Urinary bladder (tissue), 4 donors: ENCODE measurements around the gene NUTM2F. TPM values are rescaled to one million over a fixed set of nuclear protein-coding genes. Genes with fewer than 3 reads are reported as not detected.
"Not testable (repeated sequence)": the region's sequence is repeated elsewhere in the genome, so short reads cannot be mapped to it uniquely, and the experiment has no call there.

ENCODE experiments used
- DNase-seq: peaks from one replicate; pipeline ENCODE4 v3.0.0-alpha.2; 2015; ENCODE audit errors: extremely low spot score
- H3K27ac ChIP-seq: one replicate; pipeline ENCODE4 v1.5.1; 2013; ENCODE audit warnings: low read depth, mild to moderate bottlenecking, moderate library complexity
- H3K36me3 ChIP-seq: one replicate; pipeline ENCODE4 v1.6.1; 2013; ENCODE audit warnings: mild to moderate bottlenecking, moderate library complexity; ENCODE audit not compliant: insufficient read depth
- H3K4me1 ChIP-seq: one replicate; pipeline ENCODE4 v1.6.1; 2013; ENCODE audit warnings: mild to moderate bottlenecking, moderate library complexity; ENCODE audit not compliant: insufficient read depth
- H3K4me3 ChIP-seq: one replicate; pipeline ENCODE4 v1.5.1; 2013; ENCODE audit warnings: low read depth, low read length
- WGBS: extraction: QIAGEN DNeasy Blood & Tissue Kit; methylation state at CpG from one replicate; pipeline ENCODE4 v1.1.7; 2013; 5-methylcytosine and 5-hydroxymethylcytosine counted together
- polyA plus RNA-seq: library from polyadenylated mRNA; stranded (reverse); fragments of 200-250 nt; gene quantifications from one replicate; pipeline ENCODE4 v1.2.3, GENCODE V29; 2013
- total RNA-seq: library from RNA; depleted of rRNA; stranded (reverse); fragments of >200 nt; gene quantifications from one replicate; pipeline ENCODE4 v1.2.3, GENCODE V29; 2014
- donor health status: healthy with polysubstance abuse.
- donor health status: healthy.

Gene NUTM2F
- total and polyA plus RNA-seq, 2 donors = not detected

DNA sequence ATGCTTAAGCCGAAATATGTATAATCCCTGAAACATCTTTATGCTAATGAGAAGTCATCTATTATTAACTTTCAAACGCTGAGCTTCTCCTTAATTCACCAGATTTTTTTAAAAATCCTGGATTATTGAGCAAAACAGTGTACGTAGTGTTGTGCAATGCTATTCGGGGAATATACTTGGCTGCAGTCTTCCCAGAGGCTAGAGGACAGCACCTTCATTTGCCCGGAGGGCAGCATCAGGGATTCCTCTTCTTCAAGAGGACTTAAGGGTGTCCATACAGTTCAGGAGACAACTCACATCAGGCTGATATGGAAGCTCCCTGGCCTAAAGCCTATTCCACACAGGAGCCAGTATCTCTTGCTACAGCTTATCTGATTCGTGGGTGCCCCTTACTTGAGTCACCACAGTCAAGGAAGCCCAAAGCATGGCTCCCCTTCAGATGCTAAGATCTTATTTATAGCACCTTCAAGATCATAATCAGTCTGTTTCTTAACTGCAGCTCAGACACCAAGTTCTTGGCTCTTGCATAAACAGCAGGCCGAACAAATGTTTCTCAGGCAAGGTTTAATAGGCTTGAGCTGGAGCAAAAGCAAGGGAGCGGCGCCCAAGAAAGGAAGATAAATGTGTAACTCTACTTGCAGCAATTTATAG lies 29.4 kb downstream of the NUTM2F start:
- DNase-seq = peak; percentile 40
- H3K27ac ChIP-seq = no peak overlapping the region

DNA sequence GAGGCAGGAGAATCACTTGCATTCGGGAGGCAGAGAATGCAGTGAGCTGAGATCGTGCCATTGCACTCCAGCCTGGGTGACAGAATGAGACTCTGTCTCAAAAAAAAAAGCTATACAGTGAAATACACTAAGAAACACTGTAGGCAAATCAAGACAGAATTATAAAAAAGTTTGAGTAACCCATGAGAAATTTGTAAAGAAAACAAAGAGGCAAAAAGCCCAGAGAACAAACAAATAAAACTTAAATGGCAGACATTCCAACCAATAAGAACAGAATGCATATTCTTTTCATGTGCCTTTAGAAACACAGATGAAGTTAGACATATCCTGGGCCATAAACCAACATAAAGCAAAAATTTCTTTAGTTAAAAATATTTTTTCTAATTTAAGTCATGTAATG lies 38.8 kb downstream of the NUTM2F start:
- WGBS = 85% methylated on average over 2 of the region's 2 CpGs
- Histone ChIP-seq H3K36me3 (no peaks in the 10 kb centered on the region), H3K4me1 (no peaks in the 10 kb centered on the region), H3K27ac (no peak overlapping the region), H3K4me3 (no peak overlapping the region)
- DNase-seq = no peak

More for the DNA sequence above, 29.4 kb downstream of the NUTM2F start:
- Histone ChIP-seq H3K36me3 (no peaks in the 10 kb centered on the region), H3K4me1 (no peaks in the 10 kb centered on the region), H3K4me3 (no peak overlapping the region)
- 43% methylated on average over 9 of the region's 9 CpGs for WGBS

DNA sequence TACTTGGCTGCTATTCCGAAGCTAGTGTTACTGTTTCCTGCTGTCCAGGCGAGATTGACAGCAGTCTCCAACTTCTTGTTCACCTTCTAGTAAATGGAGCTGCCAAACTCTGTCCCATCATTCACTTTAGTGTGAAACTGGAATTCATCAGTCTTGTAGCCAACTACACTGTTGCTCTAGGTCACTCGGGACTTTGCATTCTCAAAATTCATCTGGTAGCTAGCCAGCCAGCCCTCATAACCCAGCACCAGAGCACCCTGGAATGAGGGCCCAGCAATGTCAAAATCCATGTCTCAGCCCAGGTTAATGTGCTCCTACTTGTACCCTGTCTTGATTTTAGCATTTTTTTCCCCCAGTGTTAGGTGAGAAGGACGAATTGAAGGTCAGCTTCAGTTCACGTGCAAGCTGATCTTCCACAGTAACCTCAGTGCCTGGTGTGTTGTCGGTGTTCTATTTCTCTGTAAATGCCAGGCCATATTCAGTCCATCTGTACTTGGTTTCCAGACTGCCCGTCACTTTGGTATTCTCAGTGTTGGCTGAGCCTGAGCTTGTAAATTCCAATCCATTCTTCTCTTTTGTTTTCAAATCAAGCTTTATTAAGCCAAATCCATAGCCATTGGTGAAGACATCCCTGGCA lies 40.4 kb downstream of the NUTM2F start:
- no peak overlapping the region for H3K4me3 ChIP-seq
- H3K36me3 ChIP-seq = no peaks in the 10 kb centered on the region
- 60% methylated on average over 7 of the region's 7 CpGs for WGBS
- H3K27ac ChIP-seq = no peak overlapping the region
- no peak for DNase-seq
- no peaks in the 10 kb centered on the region for H3K4me1 ChIP-seq

DNA sequence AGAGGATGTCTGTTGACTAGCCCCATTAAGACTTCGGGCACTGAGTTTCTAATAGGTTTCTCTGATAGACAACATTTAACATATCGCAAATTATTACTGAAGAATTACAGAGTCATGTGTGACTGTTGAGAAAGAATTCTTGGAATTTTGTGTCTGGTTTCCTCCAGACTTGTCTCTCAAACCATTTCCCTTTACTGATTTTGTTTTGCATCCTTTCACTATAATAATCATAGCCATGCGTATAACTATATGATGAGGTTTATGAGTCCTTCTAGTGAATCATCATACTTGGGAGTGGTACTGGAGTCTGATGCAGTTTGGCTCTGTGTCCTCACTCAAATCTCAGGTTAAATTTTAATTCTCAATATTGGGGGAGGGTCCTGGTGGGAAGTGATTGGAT lies 42.3 kb downstream of the NUTM2F start:
- Histone ChIP-seq H3K36me3 (no peaks in the 10 kb centered on the region), H3K4me1 (no peaks in the 10 kb centered on the region), H3K27ac (no peak overlapping the region), H3K4me3 (no peak overlapping the region)
- DNase-seq = no peak
- 95% methylated on average over 3 of the region's 3 CpGs for WGBS

DNA sequence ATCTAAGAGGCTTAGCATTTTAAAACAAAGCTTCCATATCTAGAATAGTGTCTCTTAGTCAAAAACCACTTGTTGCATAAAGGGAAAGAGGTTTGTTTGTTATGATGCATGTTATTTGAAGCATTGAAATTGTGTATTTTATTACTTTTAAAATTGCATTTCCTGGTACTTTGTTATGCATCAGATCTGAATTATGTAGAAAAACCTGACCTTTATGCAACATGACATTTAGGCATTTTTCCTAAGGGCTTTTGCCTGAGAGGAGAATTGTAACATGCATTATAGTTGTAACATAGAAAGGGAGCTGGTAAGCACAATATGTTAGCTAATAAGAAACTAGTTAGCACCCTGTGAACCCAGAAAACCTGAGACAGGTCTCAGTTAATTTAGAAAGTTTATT lies 47.3 kb downstream of the NUTM2F start:
- no peak overlapping the region for H3K4me3 ChIP-seq
- H3K27ac ChIP-seq = no peak overlapping the region
- peaks cover 3% of the 10 kb centered on the region for H3K36me3 ChIP-seq
- DNase-seq = no peak
- H3K4me1 ChIP-seq = no peaks in the 10 kb centered on the region

DNA sequence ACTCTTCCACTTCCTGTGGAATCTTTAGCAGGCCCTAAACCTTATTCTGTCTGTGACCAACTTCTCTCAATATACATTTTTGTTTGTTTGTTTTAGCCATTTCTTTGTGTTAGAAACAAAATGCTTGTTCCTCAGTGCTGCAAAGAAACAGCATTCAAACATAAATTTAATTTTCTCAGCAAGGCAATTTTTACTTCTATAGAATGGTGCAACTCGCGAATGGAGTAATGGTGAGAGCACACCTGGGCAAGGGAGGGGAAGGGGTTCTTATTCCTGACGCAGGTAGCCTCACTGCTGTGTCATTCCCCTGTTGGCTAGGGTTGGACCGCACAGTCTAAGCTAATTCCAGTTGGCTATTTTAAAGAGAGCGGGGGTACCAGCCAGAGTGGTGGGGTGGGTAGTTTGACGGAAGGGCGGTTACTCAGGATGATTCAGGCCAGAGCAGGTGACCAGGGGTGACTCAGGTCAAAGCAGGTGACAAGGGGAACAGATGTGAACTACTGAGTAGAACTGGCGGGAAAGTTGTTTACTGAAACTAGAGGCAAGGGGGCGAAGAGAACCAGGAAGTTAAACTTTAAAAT lies 47.9 kb downstream of the NUTM2F start:
- no peak overlapping the region for H3K27ac ChIP-seq
- H3K4me1 ChIP-seq = no peaks in the 10 kb centered on the region
- H3K4me3 ChIP-seq = no peak overlapping the region
- peaks cover 3% of the 10 kb centered on the region for H3K36me3 ChIP-seq
- WGBS = 92% methylated on average over 9 of the region's 9 CpGs
- no peak for DNase-seq

DNA sequence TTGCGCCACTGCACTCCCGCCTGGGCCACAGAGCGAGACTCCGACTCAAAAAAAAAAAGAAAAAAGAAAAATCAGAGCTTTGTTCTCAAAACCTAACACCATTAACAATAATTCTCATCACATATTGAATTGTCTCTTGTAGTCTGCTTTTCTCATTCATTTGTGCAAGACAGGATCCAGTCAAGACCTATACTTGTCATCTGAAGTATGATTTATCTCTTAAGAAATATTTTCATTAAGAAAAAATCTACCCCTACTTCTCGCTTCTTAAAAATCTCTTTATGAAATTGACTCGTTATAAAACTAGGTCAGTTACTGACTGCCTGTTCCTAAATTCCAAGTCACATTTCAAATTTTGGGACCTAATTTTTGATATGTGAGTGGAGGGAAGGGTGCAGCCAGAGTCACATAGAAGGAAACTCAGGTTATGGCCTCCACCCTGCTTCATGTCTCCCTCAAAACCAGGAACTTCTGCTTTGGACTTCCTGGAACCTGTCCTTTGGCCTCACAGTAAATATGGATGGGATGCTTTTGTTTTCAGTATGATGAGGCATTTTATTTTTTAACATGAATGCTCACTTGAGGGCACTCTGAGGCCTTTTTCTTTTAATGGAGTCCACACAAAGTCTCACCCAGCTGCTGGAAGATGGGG lies 50.4 kb downstream of the NUTM2F start:
- no peak for DNase-seq
- H3K36me3 ChIP-seq = peaks cover 3% of the 10 kb centered on the region
- H3K4me3 ChIP-seq = no peak overlapping the region
- no peaks in the 10 kb centered on the region for H3K4me1 ChIP-seq
- no peak overlapping the region for H3K27ac ChIP-seq
- WGBS = 99% methylated on average over 6 of the region's 6 CpGs

DNA sequence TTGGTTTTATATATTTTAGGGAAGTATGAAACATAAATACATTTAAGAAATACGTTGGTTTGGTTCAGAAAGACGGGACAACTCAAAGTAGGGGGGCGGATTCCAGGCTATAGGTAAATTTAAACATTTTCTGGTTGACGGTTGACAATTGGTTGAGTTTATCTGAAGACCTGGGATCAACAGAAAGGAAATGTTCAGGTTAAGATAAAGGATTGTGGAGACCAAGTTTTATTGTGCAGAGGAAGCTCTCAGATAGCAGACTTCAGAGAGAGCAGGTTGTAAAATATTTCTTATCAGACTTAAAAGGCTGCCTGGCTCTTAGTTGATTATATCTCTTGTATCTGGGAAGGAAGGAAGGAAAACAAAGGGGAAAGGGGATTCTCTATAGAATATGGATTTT lies 51.4 kb downstream of the NUTM2F start:
- H3K4me3 ChIP-seq, H3K36me3 ChIP-seq, DNase-seq, H3K4me1 ChIP-seq, H3K27ac ChIP-seq: not testable (repeated sequence)
- 72% methylated on average over 4 of the region's 4 CpGs for WGBS

DNA sequence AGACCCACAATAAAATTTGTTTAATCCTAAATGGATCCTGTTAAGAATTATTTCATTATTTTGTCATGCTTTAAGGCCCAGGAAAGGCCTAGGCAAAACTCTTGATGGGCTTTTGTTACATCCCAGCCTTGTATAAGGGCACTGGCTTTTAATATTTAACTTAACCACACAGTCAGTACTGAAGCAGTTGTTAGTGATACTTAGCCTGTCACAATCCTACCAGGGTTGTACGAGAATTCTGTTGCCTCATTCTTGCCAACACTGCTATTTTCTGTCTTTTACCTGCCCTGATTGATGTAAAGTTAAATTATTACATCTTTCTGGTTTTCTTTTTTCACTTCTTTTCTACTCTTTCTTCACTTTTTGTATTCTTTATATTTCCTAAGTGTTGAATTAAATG lies 58.4 kb downstream of the NUTM2F start:
- Histone ChIP-seq H3K36me3 (no peaks in the 10 kb centered on the region), H3K4me1 (no peaks in the 10 kb centered on the region), H3K4me3 (no peak overlapping the region), H3K27ac (no peak overlapping the region)
- no peak for DNase-seq
- 97% methylated on average over 1 of the region's 1 CpG for WGBS

DNA sequence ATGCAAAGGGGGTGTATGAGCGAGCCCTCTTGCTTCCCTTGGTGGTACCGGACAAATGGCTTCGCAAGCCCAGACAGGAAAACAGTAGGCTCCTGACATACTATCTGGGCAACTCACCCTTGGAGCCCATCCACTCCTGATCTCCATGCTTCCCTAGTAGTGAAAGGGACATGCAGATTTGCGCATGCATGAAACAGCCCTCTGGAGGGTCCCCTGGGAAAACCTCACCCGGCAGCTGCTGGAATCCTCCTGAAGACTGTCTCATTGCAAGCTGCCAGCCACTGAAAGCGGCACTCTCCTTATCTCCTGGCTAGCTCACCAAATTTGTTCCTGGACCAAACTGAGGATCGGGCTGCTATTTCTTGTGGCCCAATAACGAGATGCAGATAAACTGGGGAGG lies 59.2 kb downstream of the NUTM2F start:
- H3K4me3 ChIP-seq = no peak overlapping the region
- H3K36me3 ChIP-seq = no peaks in the 10 kb centered on the region
- H3K27ac ChIP-seq = no peak overlapping the region
- H3K4me1 ChIP-seq = no peaks in the 10 kb centered on the region
- DNase-seq = no peak
- WGBS = 91% methylated on average over 8 of the region's 8 CpGs

Other genes with a start within 250 kb of the NUTM2F start
- gene PTPDC1, start 244.2 kb downstream of the NUTM2F start, total RNA-seq = 25.1 TPM
- 3.5 TPM for gene PTPDC1, start 244.2 kb downstream of the NUTM2F start, polyA plus RNA-seq
- gene ZNF169, start 69.3 kb downstream of the NUTM2F start, total RNA-seq = 8.7 TPM
- 3.6 TPM for gene ZNF169, start 69.3 kb downstream of the NUTM2F start, polyA plus RNA-seq
- gene PCAT7, start 226.4 kb upstream of the NUTM2F start, total RNA-seq = 0.05 TPM
- 0.06 TPM for gene PCAT7, start 226.4 kb upstream of the NUTM2F start, polyA plus RNA-seq